Inflammatory macrophage treated with lipopolysaccharide for 4 hours (primary cell): ENCODE results near the gene FAHD1.

Source experiments
- DNase-seq: peaks from one replicate; pipeline ENCODE4 v3.0.0-alpha.2; 2020

FAHD1 gene

GRCh38 chr16:1818204-1818872 lies 8.7 kb upstream of the FAHD1 start:
- no peak for DNase-seq

- DNase-seq: no peak
Observed at GRCh38 chr16:1818873-1819525, 8.0 kb upstream of the FAHD1 start.

- no peak for DNase-seq
Observed at GRCh38 chr16:1819611-1820010, 7.4 kb upstream of the FAHD1 start.

GRCh38 chr16:1820096-1820945 lies 6.7 kb upstream of the FAHD1 start:
- no peak for DNase-seq

GRCh38 chr16:1820946-1821290 lies 6.1 kb upstream of the FAHD1 start:
- no peak for DNase-seq

- DNase-seq: no peak
Observed at GRCh38 chr16:1821861-1822611, 5.0 kb upstream of the FAHD1 start.

- DNase-seq: no peak
Observed at GRCh38 chr16:1822801-1823200, 4.2 kb upstream of the FAHD1 start.

- DNase-seq: peak; percentile 2
Observed at GRCh38 chr16:1823821-1824220, 3.2 kb upstream of the FAHD1 start.

GRCh38 chr16:1825381-1825863 lies 1.6 kb upstream of the FAHD1 start:
- no peak for DNase-seq

- peak; percentile 69 for DNase-seq
Observed at GRCh38 chr16:1825864-1826690, 929 bp upstream of the FAHD1 start.

- no peak for DNase-seq
Observed at GRCh38 chr16:1828645-1829410, 1.8 kb downstream of the FAHD1 start.

- DNase-seq: no peak
Observed at GRCh38 chr16:1830213-1830612, 3.2 kb downstream of the FAHD1 start.

- no peak for DNase-seq
Observed at GRCh38 chr16:1831186-1832075, 4.4 kb downstream of the FAHD1 start.

GRCh38 chr16:1832838-1833454 lies 5.9 kb downstream of the FAHD1 start:
- DNase-seq: no peak

- DNase-seq: no peak
Observed at GRCh38 chr16:1834096-1834495, 7.1 kb downstream of the FAHD1 start.

GRCh38 chr16:1839554-1839953 lies 12.5 kb downstream of the FAHD1 start:
- no peak for DNase-seq

GRCh38 chr16:1845985-1846384 lies 19.0 kb downstream of the FAHD1 start:
- no peak for DNase-seq

GRCh38 chr16:1846416-1846815 lies 19.4 kb downstream of the FAHD1 start:
- no peak for DNase-seq

GRCh38 chr16:1850981-1851380 lies 24.0 kb downstream of the FAHD1 start:
- no peak for DNase-seq

- no peak for DNase-seq
Observed at GRCh38 chr16:1851793-1852192, 24.8 kb downstream of the FAHD1 start.
